GM23338 (cell line): Measurements from ENCODE around the gene KCTD10. TPM values are rescaled to one million over a fixed set of nuclear protein-coding genes. Genes with fewer than 3 reads are reported as not detected.
"Not testable (repeated sequence)": the region's sequence is repeated elsewhere in the genome, so short reads cannot be mapped to it uniquely, and the experiment has no call there.

Experiments used
- ATAC-seq: fragments of 200-7000 bp; cut with Tn5 transposase; 3 replicates; pipeline ENCODE4 v1.9.1; 2020
- DNase-seq: peaks from one replicate; pipeline ENCODE4 v3.0.0-alpha.2; 2015; ENCODE audit warnings: low spot score
- H2AFZ ChIP-seq: fragments of 200-600 bp; sonication (generic); 2 replicates; pipeline ENCODE4 v1.8.0; 2016; ENCODE audit warnings: antibody characterized with exemption, mild to moderate bottlenecking, moderate library complexity
- H3F3A ChIP-seq: fragments of 200-600 bp; sonication (generic); replicated peaks from 2 replicates; pipeline ENCODE4 v1.8.0; 2017; ENCODE audit warnings: antibody characterized with exemption, mixed run types, low read depth
- H3K27ac ChIP-seq: fragments of 200-600 bp; sonication (generic); 2 replicates; pipeline ENCODE4 v1.6.1; 2016; ENCODE audit warnings: low read depth
- H3K27me3 ChIP-seq: fragments of 200-600 bp; sonication (generic); 2 replicates; pipeline ENCODE4 v1.8.0; 2016; ENCODE audit warnings: mild to moderate bottlenecking, mixed run types, moderate library complexity; ENCODE audit not compliant: insufficient read depth
- H3K36me3 ChIP-seq: fragments of 200-600 bp; sonication (generic); 2 replicates; pipeline ENCODE4 v1.8.0; 2016; ENCODE audit warnings: mild to moderate bottlenecking; ENCODE audit not compliant: insufficient read depth
- H3K4me1 ChIP-seq: fragments of 200-600 bp; sonication (generic); 2 replicates; pipeline ENCODE4 v1.8.0; 2016; ENCODE audit warnings: mild to moderate bottlenecking, moderate library complexity; ENCODE audit not compliant: insufficient read depth
- H3K4me2 ChIP-seq: fragments of 200-600 bp; sonication (generic); 2 replicates; pipeline ENCODE4 v1.7.1; 2017; ENCODE audit warnings: mixed run types
- H3K4me3 ChIP-seq: fragments of 200-600 bp; sonication (generic); 2 replicates; pipeline ENCODE4 v1.6.1; 2016; ENCODE audit warnings: mixed run types
- H3K79me2 ChIP-seq: fragments of 200-600 bp; sonication (generic); replicated peaks from 2 replicates; pipeline ENCODE4 v1.8.0; 2017; ENCODE audit warnings: mild to moderate bottlenecking; ENCODE audit not compliant: insufficient read depth
- H3K9me2 ChIP-seq: fragments of 200-600 bp; sonication (generic); 2 replicates; pipeline ENCODE4 v1.8.0; 2017; ENCODE audit not compliant: insufficient read depth
- H4K20me1 ChIP-seq: fragments of 200-600 bp; sonication (generic); replicated peaks from 2 replicates; pipeline ENCODE4 v1.8.0; 2017; ENCODE audit warnings: mild to moderate bottlenecking; ENCODE audit not compliant: insufficient read depth
- H3K27ac Mint-ChIP-seq: 2 replicates; pipeline ENCODE4 v1.8.0; 2020; ENCODE audit warnings: inconsistent platforms, mild to moderate bottlenecking, moderate library complexity, mixed read lengths
- H3K27me3 Mint-ChIP-seq: 3 replicates; pipeline ENCODE4 v1.8.0; 2022; ENCODE audit warnings: low read depth, mild to moderate bottlenecking, moderate library complexity, mixed read lengths, inconsistent platforms; ENCODE audit not compliant: insufficient read depth, poor library complexity
- H3K36me3 Mint-ChIP-seq: 3 replicates; pipeline ENCODE4 v1.8.0; 2021; ENCODE audit warnings: low read depth, mild to moderate bottlenecking, inconsistent platforms, moderate library complexity, mixed read lengths
- H3K4me1 Mint-ChIP-seq: 3 replicates; pipeline ENCODE4 v1.8.0; 2020; ENCODE audit warnings: mild to moderate bottlenecking, inconsistent platforms, mixed read lengths
- H3K4me3 Mint-ChIP-seq: 3 replicates; pipeline ENCODE4 v1.8.0; 2021; ENCODE audit warnings: moderate library complexity, mild to moderate bottlenecking, inconsistent platforms, mixed read lengths
- H3K9me3 Mint-ChIP-seq: 3 replicates; pipeline ENCODE4 v1.8.0; 2020; ENCODE audit warnings: moderate library complexity, mild to moderate bottlenecking, inconsistent platforms, mixed read lengths
- EZH2phosphoT487 ChIP-seq: fragments of 200-600 bp; sonication (generic); IDR thresholded peaks from one replicate; pipeline ENCODE4 v1.8.1; 2018; ENCODE audit warnings: antibody characterized with exemption; ENCODE audit not compliant: unreplicated experiment
- POLR2AphosphoS5 ChIP-seq: IDR thresholded peaks from 2 replicates; pipeline ENCODE4 v1.6.1; 2016; ENCODE audit warnings: antibody characterized with exemption, low read depth
- ZNF331 ChIP-seq: fragments of 250-450 bp; sonication (Bioruptor Pico); IDR thresholded peaks from 2 replicates; pipeline ENCODE4 v1.5.0; 2020; ENCODE audit warnings: low read depth, mild to moderate bottlenecking, moderate library complexity
- polyA plus RNA-seq: library from polyadenylated mRNA; unstranded; fragments of >200 nt; fragmentation: Nextera tagmentation; extraction: Ambion mirVana; gene quantifications from 2 replicates; pipeline ENCODE4 v1.2.1, GENCODE V29; 2016
- total RNA-seq: library from RNA; depleted of rRNA; stranded (reverse); fragments of >200 nt; shearing (Covaris generic); gene quantifications from 2 replicates; pipeline ENCODE4 v1.2.3, GENCODE V29; 2014
- TF ChIP-seq, protein P1 (sequence below): IDR thresholded peaks from one replicate; pipeline ENCODE4 v1.6.1; 2018; ENCODE audit warnings: antibody characterized with exemption; ENCODE audit not compliant: unreplicated experiment

The KCTD10 gene
- total and polyA plus RNA-seq, 2 experiments from 2014 or later = 15.8 to 45.2 TPM

GRCh38 chr12:109443794-109444193 is 33.3 kb downstream of the KCTD10 start:
- Histone ChIP-seq H3K4me1 (no peaks in the 10 kb centered on the region), H3K4me2 (no peak overlapping the region), H3K27me3 (no peaks in the 10 kb centered on the region), H2AFZ (no peak overlapping the region), H3F3A (no peaks in the 10 kb centered on the region), H4K20me1 (no peaks in the 10 kb centered on the region; the same call in 1 of the 2 replicates), H3K4me3 (no peak overlapping the region), H3K79me2 (peaks cover 3% of the 10 kb centered on the region; the same call in 1 of the 2 replicates), H3K27ac (no peak overlapping the region), H3K9me2 (no peaks in the 10 kb centered on the region), H3K36me3 (peaks cover 4% of the 10 kb centered on the region; the same call in 1 of the 2 replicates)
- DNase-seq = no peak
- no peak for ATAC-seq
- no peaks in the 10 kb centered on the region for H3K9me3 Mint-ChIP-seq
- H3K4me3 Mint-ChIP-seq = no peak overlapping the region
- peaks cover 8% of the 10 kb centered on the region; the same call in 2 of the 3 replicates for H3K4me1 Mint-ChIP-seq
- peaks cover 12% of the 10 kb centered on the region; the same call in 2 of the 3 replicates for H3K36me3 Mint-ChIP-seq
- no peak overlapping the region for H3K27ac Mint-ChIP-seq
- H3K27me3 Mint-ChIP-seq = peaks cover 2% of the 10 kb centered on the region
- TF ChIP-seq ZNF331 (CRISPR knock-in tag) (no peak), EZH2phosphoT487 (no peak), POLR2AphosphoS5 (no peak)
- TF ChIP-seq, protein P1, sequence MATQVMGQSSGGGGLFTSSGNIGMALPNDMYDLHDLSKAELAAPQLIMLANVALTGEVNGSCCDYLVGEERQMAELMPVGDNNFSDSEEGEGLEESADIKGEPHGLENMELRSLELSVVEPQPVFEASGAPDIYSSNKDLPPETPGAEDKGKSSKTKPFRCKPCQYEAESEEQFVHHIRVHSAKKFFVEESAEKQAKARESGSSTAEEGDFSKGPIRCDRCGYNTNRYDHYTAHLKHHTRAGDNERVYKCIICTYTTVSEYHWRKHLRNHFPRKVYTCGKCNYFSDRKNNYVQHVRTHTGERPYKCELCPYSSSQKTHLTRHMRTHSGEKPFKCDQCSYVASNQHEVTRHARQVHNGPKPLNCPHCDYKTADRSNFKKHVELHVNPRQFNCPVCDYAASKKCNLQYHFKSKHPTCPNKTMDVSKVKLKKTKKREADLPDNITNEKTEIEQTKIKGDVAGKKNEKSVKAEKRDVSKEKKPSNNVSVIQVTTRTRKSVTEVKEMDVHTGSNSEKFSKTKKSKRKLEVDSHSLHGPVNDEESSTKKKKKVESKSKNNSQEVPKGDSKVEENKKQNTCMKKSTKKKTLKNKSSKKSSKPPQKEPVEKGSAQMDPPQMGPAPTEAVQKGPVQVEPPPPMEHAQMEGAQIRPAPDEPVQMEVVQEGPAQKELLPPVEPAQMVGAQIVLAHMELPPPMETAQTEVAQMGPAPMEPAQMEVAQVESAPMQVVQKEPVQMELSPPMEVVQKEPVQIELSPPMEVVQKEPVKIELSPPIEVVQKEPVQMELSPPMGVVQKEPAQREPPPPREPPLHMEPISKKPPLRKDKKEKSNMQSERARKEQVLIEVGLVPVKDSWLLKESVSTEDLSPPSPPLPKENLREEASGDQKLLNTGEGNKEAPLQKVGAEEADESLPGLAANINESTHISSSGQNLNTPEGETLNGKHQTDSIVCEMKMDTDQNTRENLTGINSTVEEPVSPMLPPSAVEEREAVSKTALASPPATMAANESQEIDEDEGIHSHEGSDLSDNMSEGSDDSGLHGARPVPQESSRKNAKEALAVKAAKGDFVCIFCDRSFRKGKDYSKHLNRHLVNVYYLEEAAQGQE = no peak

DNA sequence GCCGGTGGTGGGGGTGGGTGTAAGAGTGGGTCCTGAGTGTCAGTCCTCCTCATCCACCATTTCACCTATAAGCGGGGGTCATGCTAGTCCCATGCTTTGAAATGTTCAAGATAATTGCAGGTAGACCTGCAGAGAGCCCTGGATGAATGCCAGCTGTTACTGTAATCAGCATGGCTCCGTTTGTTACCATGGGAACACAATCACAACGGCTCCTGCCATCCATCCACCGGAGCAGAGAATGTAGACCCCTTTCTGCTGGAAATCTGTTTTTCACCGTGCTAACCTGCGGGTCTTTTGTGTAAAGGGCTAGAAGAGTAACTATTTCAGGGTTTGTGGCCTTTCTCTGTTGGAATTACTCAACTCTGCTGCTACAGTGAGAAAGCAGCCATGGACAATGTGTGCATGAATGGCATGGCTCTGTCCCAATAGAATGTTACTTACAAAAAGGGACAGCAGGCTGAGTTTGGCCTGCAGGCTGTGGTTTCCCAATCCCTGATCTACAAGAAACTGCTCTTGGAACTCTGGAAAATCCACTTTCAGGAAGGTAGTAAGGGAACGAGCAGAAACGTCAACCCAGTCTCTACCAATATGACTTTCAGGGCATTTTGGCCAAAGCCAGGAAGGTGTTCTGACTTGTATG is 36.1 kb downstream of the KCTD10 start:
- Histone ChIP-seq H4K20me1 (no peaks in the 10 kb centered on the region), H3K36me3 (no peaks in the 10 kb centered on the region), H3K9me2 (no peaks in the 10 kb centered on the region), H2AFZ (no peak overlapping the region), H3K79me2 (no peaks in the 10 kb centered on the region), H3F3A (peaks cover 4% of the 10 kb centered on the region; the same call in 1 of the 2 replicates), H3K27me3 (no peaks in the 10 kb centered on the region), H3K4me3 (no peak overlapping the region), H3K4me2 (no peak overlapping the region), H3K27ac (peak overlapping the region; percentile 55; the same call in 1 of the 2 replicates), H3K4me1 (peaks cover 11% of the 10 kb centered on the region)
- no peak for TF ChIP-seq POLR2AphosphoS5
- Mint-ChIP-seq H3K36me3 (no peaks in the 10 kb centered on the region; the same call in 2 of the 3 replicates), H3K27ac (peak overlapping the region; percentile 80), H3K4me1 (peaks cover 22% of the 10 kb centered on the region), H3K27me3 (peaks cover 2% of the 10 kb centered on the region), H3K9me3 (no peaks in the 10 kb centered on the region), H3K4me3 (no peak overlapping the region)
- ATAC-seq (peak; percentile 43), DNase-seq (peak; percentile 56)

DNA sequence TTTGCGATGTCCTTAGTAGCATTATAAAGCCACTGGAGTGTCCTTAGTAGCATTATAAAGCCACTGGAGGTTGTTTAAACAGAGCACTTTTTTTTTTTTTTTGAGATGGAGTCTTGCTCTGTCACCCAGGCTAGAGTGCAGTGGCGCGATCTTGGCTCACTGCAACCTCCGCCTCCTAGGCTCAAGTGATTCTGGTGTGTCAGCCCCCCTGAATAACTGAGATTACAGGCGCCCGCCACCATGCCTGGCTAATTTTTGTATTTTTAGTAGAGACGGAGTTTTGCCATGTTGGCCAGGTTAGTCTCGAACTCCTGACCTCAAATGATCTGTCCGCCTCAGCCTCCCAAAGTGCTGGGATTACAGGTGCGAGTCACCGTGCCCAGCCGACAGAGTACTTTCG is 37.1 kb downstream of the KCTD10 start:
- DNase-seq, H3K9me3 Mint-ChIP-seq, H3K4me3 ChIP-seq, H4K20me1 ChIP-seq, H3K4me2 ChIP-seq, H3K36me3 ChIP-seq, H3K4me3 Mint-ChIP-seq, H3F3A ChIP-seq, H3K9me2 ChIP-seq, H2AFZ ChIP-seq, H3K27ac Mint-ChIP-seq, H3K27me3 ChIP-seq, H3K27ac ChIP-seq, ATAC-seq, H3K27me3 Mint-ChIP-seq, H3K79me2 ChIP-seq, H3K36me3 Mint-ChIP-seq: not testable (repeated sequence)
- H3K4me1 Mint-ChIP-seq = peaks cover 32% of the 10 kb centered on the region
- H3K4me1 ChIP-seq = peaks cover 21% of the 10 kb centered on the region
